OCI-LY3 (cell line): Measurements from ENCODE around the gene MPL.
A peak's percentile ranks its signal among the peaks of the same experiment; 100 is the strongest.

Experiments
- H2AFZ ChIP-seq: fragments of 200-600, 300-600 bp; shearing (Covaris generic); 2 replicates; pipeline ENCODE4 v1.6.0; 2014; ENCODE audit warnings: antibody characterized with exemption, low read depth, low read length
- H3K27ac ChIP-seq: fragments of 200-600, 300-600 bp; sonication (generic); 2 replicates; pipeline ENCODE4 v1.5.1; 2014; ENCODE audit warnings: mild to moderate bottlenecking, low read length, moderate library complexity, mixed read lengths
- H3K27me3 ChIP-seq: fragments of 200-600, 300-600 bp; sonication (generic); 2 replicates; pipeline ENCODE4 v1.6.1; 2014; ENCODE audit warnings: low read depth, low read length, mixed read lengths
- H3K36me3 ChIP-seq: fragments of 200-600, 300-600 bp; sonication (generic); replicated peaks from 2 replicates; pipeline ENCODE3; 2014; ENCODE audit warnings: low read depth, low read length, mixed read lengths
- H3K4me1 ChIP-seq: fragments of 300-600, 200-600 bp; sonication (generic); 2 replicates; pipeline ENCODE4 v1.6.1; 2014; ENCODE audit warnings: low read length, mixed read lengths
- H3K4me2 ChIP-seq: fragments of 200-600, 300-600 bp; sonication (generic); 2 replicates; pipeline ENCODE4 v1.6.1; 2014; ENCODE audit warnings: low read length, mixed read lengths
- H3K4me3 ChIP-seq: fragments of 300-600, 200-600 bp; sonication (generic); 2 replicates; pipeline ENCODE4 v1.5.1; 2014; ENCODE audit warnings: antibody characterized with exemption, mild to moderate bottlenecking, low read length, moderate library complexity
- H3K79me2 ChIP-seq: fragments of 300-600, 200-600 bp; shearing (Covaris generic); 2 replicates; pipeline ENCODE4 v1.6.1; 2014; ENCODE audit warnings: mild to moderate bottlenecking, low read length, mixed read lengths
- H3K9ac ChIP-seq: fragments of 300-600, 200-600 bp; shearing (Covaris generic); 2 replicates; pipeline ENCODE4 v1.6.0; 2014; ENCODE audit warnings: mild to moderate bottlenecking, low read length, moderate library complexity
- H3K9me3 ChIP-seq: fragments of 200-600, 300-600 bp; shearing (Covaris generic); 2 replicates; pipeline ENCODE4 v1.6.1; 2014; ENCODE audit warnings: low read length, mixed read lengths; ENCODE audit not compliant: insufficient read depth
- H4K20me1 ChIP-seq: fragments of 200-600, 300-600 bp; sonication (generic); 2 replicates; pipeline ENCODE4 v1.6.1; 2016; ENCODE audit warnings: low read length, mixed read lengths; ENCODE audit not compliant: insufficient read depth
- EZH2phosphoT487 ChIP-seq: fragments of 200-600 bp; shearing (Covaris generic); IDR thresholded peaks from 2 replicates; pipeline ENCODE4 v1.6.1; 2018; ENCODE audit warnings: antibody characterized with exemption, mixed run types, low read depth
- TF ChIP-seq, protein P1 (sequence below): fragments of 200-600, 300-600 bp; sonication (generic); IDR thresholded peaks from 2 replicates; pipeline ENCODE4 v1.5.1; 2014; ENCODE audit warnings: antibody characterized with exemption, low read length, low read depth

Gene MPL

DNA sequence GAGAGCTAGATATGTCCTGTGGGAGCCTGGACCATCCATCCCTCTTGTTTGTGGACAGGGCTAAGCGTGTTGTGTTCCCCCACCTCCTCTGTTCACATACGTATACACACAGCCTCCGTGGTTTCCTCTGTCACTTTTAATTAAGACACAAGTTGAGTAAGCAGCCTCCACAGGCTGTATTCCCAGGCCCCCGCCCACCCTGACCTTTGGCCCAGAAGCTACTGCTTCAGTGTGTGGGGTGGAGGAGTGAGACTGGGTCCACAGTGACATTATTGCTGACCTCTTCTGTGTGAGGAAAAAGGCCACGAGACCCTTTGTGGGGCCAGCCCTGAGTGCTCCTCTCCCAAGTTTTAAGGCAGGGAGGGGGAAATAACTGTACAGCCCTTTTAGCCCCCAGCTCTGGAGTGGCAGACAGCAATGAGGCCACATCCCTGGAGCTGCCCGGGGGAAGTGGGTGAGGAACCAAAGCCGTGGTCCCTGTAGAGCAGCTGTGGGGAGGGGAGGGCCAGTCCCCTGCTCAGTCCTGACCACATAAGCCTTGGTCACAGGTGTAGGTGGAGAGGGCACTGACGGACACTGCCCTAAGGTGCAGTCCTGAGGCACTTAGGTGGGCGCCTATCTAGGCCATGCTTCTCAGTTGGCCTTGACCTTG lies 25.8 kb downstream of the MPL start:
- no peak overlapping the region for H2AFZ ChIP-seq
- TF ChIP-seq, protein P1, sequence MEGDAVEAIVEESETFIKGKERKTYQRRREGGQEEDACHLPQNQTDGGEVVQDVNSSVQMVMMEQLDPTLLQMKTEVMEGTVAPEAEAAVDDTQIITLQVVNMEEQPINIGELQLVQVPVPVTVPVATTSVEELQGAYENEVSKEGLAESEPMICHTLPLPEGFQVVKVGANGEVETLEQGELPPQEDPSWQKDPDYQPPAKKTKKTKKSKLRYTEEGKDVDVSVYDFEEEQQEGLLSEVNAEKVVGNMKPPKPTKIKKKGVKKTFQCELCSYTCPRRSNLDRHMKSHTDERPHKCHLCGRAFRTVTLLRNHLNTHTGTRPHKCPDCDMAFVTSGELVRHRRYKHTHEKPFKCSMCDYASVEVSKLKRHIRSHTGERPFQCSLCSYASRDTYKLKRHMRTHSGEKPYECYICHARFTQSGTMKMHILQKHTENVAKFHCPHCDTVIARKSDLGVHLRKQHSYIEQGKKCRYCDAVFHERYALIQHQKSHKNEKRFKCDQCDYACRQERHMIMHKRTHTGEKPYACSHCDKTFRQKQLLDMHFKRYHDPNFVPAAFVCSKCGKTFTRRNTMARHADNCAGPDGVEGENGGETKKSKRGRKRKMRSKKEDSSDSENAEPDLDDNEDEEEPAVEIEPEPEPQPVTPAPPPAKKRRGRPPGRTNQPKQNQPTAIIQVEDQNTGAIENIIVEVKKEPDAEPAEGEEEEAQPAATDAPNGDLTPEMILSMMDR, result no peak
- no peak for TF ChIP-seq EZH2phosphoT487
- peaks cover 17% of the 10 kb centered on the region for H3K4me1 ChIP-seq
- H3K27ac ChIP-seq, result no peak overlapping the region
- H3K27me3 ChIP-seq, result no peaks in the 10 kb centered on the region
- peaks cover 36% of the 10 kb centered on the region for H3K36me3 ChIP-seq
- peaks cover 60% of the 10 kb centered on the region for H3K79me2 ChIP-seq
- no peak overlapping the region for H3K4me3 ChIP-seq
- H3K9ac ChIP-seq, result no peak overlapping the region
- no peak overlapping the region for H3K4me2 ChIP-seq
- no peaks in the 10 kb centered on the region for H4K20me1 ChIP-seq
- no peaks in the 10 kb centered on the region for H3K9me3 ChIP-seq

DNA sequence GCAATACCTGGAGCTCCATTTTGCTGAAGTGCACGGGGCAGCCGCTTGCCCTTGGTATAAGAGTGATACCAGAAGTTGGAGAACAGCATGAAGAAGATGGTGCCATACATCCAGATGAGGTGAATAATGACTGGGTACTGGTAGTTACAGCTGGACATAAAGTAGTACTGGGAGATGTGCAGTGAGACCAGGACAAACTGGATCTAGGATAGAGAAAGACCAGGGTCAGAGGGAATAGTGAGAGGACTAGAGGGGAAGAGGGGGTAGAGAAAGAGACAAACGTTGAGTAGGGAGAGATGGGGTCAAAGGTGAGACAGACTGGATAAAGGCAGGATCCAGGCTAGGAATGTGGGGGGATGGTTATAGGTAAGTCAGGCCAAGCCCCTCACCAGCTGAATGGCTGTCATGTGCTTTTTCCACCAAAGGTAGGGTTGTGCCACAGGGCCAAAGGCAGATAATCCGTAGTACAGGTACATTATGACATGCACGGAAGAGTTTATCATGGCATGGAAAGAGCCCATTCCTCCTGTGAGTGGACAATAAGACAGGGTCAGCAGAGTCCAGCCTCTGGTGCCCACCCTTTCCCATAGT lies 26.4 kb downstream of the MPL start:
- H3K9me3 ChIP-seq, result no peaks in the 10 kb centered on the region
- H3K4me2 ChIP-seq, result no peak overlapping the region
- no peaks in the 10 kb centered on the region for H4K20me1 ChIP-seq
- H3K36me3 ChIP-seq, result peaks cover 36% of the 10 kb centered on the region
- no peak overlapping the region for H3K9ac ChIP-seq
- no peaks in the 10 kb centered on the region for H3K27me3 ChIP-seq
- H3K79me2 ChIP-seq, result peaks cover 64% of the 10 kb centered on the region
- TF ChIP-seq EZH2phosphoT487, result no peak
- TF ChIP-seq, protein P1, result no peak
- no peak overlapping the region for H2AFZ ChIP-seq
- H3K27ac ChIP-seq, result no peak overlapping the region
- peaks cover 22% of the 10 kb centered on the region for H3K4me1 ChIP-seq
- H3K4me3 ChIP-seq, result no peak overlapping the region

DNA sequence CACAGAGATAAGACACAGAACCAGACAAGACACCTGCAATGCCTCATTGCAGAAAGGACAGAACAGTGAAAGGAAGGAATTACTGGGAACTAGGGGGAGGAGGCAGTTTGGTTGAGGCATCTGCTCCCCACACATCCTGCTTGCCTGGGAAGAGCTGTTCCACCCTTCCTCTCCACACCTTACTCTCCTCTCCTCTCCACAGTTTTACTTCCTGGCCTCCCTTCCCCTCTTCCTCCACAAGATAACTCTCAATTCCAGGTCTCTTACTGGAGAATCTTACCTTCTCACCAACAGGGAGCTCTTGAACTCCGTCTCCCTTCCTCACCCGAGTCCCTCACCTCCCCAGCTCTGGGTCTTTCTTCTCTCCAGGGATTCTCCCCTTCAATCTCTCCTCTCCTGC lies 28.1 kb downstream of the MPL start:
- no peak for TF ChIP-seq EZH2phosphoT487
- TF ChIP-seq, protein P1, result no peak
- H3K9ac ChIP-seq, result peak overlapping the region; percentile 100; the same call in 1 of the 2 replicates
- peaks cover 29% of the 10 kb centered on the region for H3K36me3 ChIP-seq
- H3K4me3 ChIP-seq, result peak overlapping the region; percentile 100
- H3K27ac ChIP-seq, result no peak overlapping the region
- no peak overlapping the region for H2AFZ ChIP-seq
- H3K4me2 ChIP-seq, result peak overlapping the region; percentile 91
- H3K4me1 ChIP-seq, result peaks cover 11% of the 10 kb centered on the region
- no peaks in the 10 kb centered on the region for H3K9me3 ChIP-seq
- H3K79me2 ChIP-seq, result peaks cover 48% of the 10 kb centered on the region
- H4K20me1 ChIP-seq, result no peaks in the 10 kb centered on the region
- H3K27me3 ChIP-seq, result no peaks in the 10 kb centered on the region

DNA sequence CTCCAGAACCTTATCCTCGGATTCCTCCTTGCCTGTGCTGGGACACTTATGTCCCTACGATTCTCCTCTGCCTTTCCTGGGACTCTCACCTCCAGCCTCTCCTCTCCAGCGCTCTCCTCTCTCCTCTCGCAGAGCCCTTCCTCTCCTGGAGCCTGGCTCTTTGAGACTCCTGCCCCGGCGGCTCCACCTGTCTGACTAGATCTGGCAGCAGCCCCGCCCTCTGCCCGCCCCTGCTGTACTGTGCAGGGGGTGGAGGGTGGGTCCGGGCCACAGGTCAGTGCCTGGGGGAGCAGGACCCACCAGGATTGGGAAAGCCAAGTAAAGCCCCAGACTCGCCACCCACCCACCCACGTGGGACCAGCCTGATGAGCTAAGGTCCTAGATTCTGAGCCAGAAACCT lies 28.6 kb downstream of the MPL start:
- Histone ChIP-seq H3K4me3 (peak overlapping the region; percentile 100), H3K36me3 (peaks cover 24% of the 10 kb centered on the region), H3K27ac (0 out of 2 replicates have a peak overlapping the region, but pooled peaks have one; percentile 86), H3K4me2 (peak overlapping the region; percentile 91), H3K79me2 (peaks cover 43% of the 10 kb centered on the region), H3K9ac (peak overlapping the region; percentile 100), H3K4me1 (peaks cover 10% of the 10 kb centered on the region), H3K9me3 (no peaks in the 10 kb centered on the region), H4K20me1 (no peaks in the 10 kb centered on the region), H3K27me3 (no peaks in the 10 kb centered on the region), H2AFZ (no peak overlapping the region)
- TF ChIP-seq, protein P1, result no peak
